ENCODE results near the gene FMO1.

DNA sequence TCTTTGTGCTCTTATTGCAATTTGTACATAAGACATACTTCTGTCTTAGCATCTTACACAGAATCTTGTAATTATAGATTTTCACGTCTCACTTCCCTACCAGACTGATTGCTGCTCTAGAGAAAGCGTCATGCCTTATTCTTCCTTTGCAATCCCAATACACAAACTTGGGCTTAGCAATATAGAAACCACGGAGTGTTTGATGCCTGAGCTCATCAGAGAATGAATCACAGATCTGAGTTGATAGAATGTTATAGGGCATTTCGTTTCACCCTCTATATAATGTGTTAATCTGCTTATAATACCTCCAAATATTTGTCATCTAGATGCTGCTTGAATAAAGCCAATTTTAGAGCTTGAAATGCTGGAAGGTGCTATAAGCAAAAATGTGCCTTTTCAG, 6.6 kb downstream of the FMO1 start:
- TF ChIP-seq CTCF (conservative IDR thresholded peaks at IDR 0.05 in 1 of 2, IDR thresholded peaks at IDR 0.05 in 1 of 2; ENCODE audit: extremely low read depth in 1 of 2, insufficient read depth in 1 of 2, low read depth in 1 of 2, low read length in 2 of 2) (no peak), EZH2 (IDR thresholded peaks at IDR 0.05; ENCODE audit: borderline replicate concordance, low read length) (no peak)

All from mammary epithelial cell (primary cell).